Cardiac fibroblast (primary cell): Measurements from ENCODE around the gene MISP3.
A peak's percentile ranks its signal among the peaks of the same experiment; 100 is the strongest.
"Not testable (repeated sequence)": the region's sequence is repeated elsewhere in the genome, so short reads cannot be mapped to it uniquely, and the experiment has no call there.

Experiments
- DNase-seq, 2 donors: peaks; one replicate each; pipeline versions ENCODE4 v3.0.0 to v3.0.0-alpha.2; 2010; ENCODE audit warnings: low read depth in 2 of 2
- H3K4me3 ChIP-seq, 2 donors: replicated peaks in 1 of 2; 1 replicate in 1 of 2; 2 replicates in 1 of 2; pipeline ENCODE4 v1.5.1; 2011; ENCODE audit warnings: low read depth in 2 of 2, low read length in 2 of 2, mild to moderate bottlenecking in 2 of 2, moderate library complexity in 1 of 2
- CTCF ChIP-seq: IDR thresholded peaks from one replicate; pipeline ENCODE4 v1.5.1; 2011; ENCODE audit warnings: low read depth, mild to moderate bottlenecking, low read length, inconsistent platforms

The MISP3 gene

DNA sequence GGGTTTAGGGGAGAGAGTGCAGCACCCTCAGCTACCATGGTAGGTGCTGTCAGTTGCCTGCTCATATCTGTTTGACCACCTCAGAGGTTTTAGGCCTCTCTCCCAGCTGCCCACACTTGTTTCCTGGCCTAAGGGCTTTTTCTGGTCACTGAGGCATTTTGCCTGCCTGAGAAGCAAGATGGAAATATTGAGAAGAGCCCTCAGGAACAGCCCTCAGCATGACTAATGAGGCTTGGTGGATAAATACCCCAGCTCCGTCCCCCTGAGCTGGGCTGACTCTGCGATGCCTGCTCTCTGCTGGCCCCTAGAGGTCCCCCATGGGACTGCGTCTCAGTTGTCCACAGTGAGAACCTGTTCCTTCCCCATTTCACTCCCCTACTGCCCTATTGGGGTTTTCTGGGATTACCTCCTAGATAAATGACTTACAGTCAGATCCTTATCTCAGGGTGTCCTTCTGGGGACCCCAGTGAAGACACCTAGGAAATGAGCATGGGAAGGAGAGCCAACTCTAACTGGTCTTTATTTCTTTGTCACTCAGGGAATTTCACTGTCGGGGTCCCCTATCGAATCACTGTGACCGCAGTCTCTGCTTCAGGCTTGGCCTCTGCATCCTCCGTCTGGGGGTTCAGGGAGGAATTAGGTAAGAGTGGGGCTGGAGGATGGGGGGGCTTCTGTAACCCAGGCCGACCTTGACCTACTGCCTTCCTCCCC, 24.0 kb upstream of the MISP3 start:
- peak in 1 of 2 donors; percentile 46 for DNase-seq
- TF ChIP-seq CTCF, result peak; percentile 95
- no peak overlapping the region for H3K4me3 ChIP-seq

- no peak for TF ChIP-seq CTCF
- no peak overlapping the region for H3K4me3 ChIP-seq
- no peak for DNase-seq
Measured at GRCh38 chr19:14050512-14050911, 22.1 kb upstream of the MISP3 start.

GRCh38 chr19:14050961-14051360, 21.6 kb upstream of the MISP3 start:
- not testable (repeated sequence) for H3K4me3 ChIP-seq, DNase-seq
- TF ChIP-seq CTCF, result peak; percentile 6

DNA sequence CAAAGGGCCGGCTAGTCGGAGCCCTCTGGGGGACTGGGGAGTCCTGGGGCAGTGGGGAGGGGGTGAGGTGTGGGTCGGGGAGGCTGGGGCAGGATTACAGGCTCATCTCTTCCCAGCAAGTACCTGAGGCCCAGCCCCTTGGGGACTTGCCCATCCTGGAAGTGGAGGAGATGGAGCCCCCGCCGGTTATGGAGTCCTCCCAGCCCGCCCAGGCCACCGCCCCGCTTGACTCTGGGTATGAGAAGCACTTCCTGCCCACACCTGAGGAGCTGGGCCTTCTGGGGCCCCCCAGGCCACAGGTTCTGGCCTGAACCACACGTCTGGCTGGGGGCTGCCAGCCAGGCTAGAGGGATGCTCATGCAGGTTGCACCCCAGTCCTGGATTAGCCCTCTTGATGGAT, 20.6 kb upstream of the MISP3 start:
- no peak for TF ChIP-seq CTCF
- no peak for DNase-seq
- H3K4me3 ChIP-seq, result no peak overlapping the region

- no peak overlapping the region for H3K4me3 ChIP-seq
- no peak for DNase-seq
- TF ChIP-seq CTCF, result no peak
Measured at GRCh38 chr19:14052470-14052869, 20.1 kb upstream of the MISP3 start.

GRCh38 chr19:14053032-14053431, 19.6 kb upstream of the MISP3 start:
- no peak for DNase-seq
- H3K4me3 ChIP-seq, result no peak overlapping the region
- TF ChIP-seq CTCF, result no peak

DNA sequence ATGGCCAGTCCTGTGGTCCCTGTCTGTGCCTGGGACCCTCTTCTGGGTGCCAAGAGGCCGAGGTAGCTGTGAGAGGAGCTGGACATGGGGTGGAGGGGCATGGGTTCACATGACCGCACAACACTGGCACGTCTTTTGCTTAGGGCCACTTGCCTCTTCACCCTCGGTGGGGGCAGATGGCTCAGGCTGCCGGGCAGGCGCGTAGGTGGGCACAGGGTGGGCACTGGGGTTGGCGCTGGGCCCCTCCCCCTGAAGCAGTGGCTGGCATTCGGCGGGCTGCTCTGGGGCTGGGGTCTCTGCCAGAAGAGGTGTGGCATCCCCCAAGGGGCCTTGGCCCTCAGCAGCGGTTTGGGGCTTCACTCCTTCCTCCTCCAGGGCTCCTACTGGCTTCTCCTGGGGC, 19.1 kb upstream of the MISP3 start:
- H3K4me3 ChIP-seq, result no peak overlapping the region
- TF ChIP-seq CTCF, result no peak
- no peak for DNase-seq
